ENCODE measurements around the gene B3GALNT2.

The B3GALNT2 gene

DNA sequence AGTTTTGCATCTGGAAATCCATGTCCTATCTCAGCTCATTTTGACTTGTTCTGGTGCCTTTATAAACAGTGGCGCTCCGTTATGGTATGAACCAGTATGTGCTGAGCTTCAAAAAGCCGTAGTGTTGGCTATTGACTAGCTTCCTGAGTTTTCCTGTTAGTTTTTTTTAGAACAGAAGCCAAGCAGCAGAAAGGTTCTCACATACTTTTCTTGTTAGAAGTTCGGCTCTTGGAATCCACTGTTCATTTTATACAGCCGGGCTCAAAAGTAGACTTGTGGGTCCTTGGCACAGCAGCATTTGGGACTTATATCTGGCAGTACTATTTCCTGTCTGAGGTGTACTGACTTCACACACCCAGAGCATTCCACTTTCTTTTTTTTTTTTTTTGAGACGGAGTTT, 73.3 kb downstream of the B3GALNT2 start:
- Mint-ChIP-seq H3K4me3 (no peak overlapping the region), H3K4me1 (no peaks in the 10 kb centered on the region), H3K27ac (no peak overlapping the region), H3K36me3 (ENCODE audit: low read depth) (peaks cover 25% of the 10 kb centered on the region), H3K9me3 (no peaks in the 10 kb centered on the region), H3K27me3 (ENCODE audit: low read depth) (no peaks in the 10 kb centered on the region)
- TF ChIP-seq CTCF (IDR thresholded peaks at IDR 0.05; ENCODE audit: unreplicated experiment in 3 of 3), result no peak

DNA sequence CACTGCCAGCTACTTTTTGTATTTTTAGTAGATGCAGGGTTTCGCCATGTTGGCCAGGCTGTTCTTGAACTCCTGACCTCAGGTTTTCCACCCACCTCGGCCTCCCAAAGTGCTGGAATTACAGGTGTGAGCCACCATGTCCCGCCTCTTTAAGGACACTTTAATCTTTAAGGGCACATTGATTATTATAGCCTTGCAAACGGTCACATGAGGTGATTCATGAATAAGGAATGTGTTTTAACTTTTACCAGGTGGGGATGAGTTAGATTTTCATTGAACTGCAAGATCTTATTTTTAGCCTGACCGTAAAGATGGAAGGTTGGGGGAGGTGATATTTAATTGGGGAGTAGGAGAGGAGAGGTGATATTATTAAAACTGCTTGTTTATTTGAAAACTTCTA, 75.1 kb downstream of the B3GALNT2 start:
- TF ChIP-seq CTCF (IDR thresholded peaks at IDR 0.05; ENCODE audit: unreplicated experiment in 3 of 3), result no peak
- H3K36me3 Mint-ChIP-seq (ENCODE audit: low read depth), result peaks cover 18% of the 10 kb centered on the region
- H3K27me3 Mint-ChIP-seq (ENCODE audit: low read depth), result no peaks in the 10 kb centered on the region
- H3K4me1 Mint-ChIP-seq, result no peaks in the 10 kb centered on the region
- H3K4me3 Mint-ChIP-seq, result no peak overlapping the region
- H3K9me3 Mint-ChIP-seq, result no peaks in the 10 kb centered on the region
- no peak overlapping the region for H3K27ac Mint-ChIP-seq

DNA sequence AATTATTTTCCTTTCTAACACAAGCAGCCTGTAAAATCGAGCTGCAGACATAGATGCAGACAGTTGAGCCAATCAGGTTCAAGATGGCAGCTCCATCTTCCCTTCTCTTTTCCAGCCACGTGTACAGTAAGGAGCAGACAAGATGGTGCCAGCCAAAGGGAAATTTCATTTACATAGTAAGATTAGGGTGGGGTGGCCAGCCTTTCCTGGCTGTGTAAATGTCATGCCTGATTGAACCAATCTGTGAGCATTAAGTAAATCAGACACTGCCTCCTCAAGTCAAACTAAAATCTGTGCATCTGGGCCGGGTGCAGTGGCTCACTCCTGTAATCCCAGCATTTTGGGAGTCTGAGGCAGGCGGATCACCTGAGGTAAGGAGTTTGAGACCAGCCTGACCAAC, 76.8 kb downstream of the B3GALNT2 start:
- Mint-ChIP-seq H3K27me3 (ENCODE audit: low read depth) (no peaks in the 10 kb centered on the region), H3K4me3 (no peak overlapping the region), H3K27ac (no peak overlapping the region), H3K9me3 (no peaks in the 10 kb centered on the region), H3K36me3 (ENCODE audit: low read depth) (peaks cover 17% of the 10 kb centered on the region), H3K4me1 (peaks cover 14% of the 10 kb centered on the region)
- TF ChIP-seq CTCF (IDR thresholded peaks at IDR 0.05; ENCODE audit: unreplicated experiment in 3 of 3), result no peak

GRCh38 chr1:235426680-235427079, 77.6 kb downstream of the B3GALNT2 start:
- no peak overlapping the region for H3K4me3 Mint-ChIP-seq
- TF ChIP-seq CTCF (IDR thresholded peaks at IDR 0.05; ENCODE audit: unreplicated experiment in 3 of 3), result no peak

GRCh38 chr1:235426143-235426542, 78.1 kb downstream of the B3GALNT2 start:
- TF ChIP-seq CTCF (IDR thresholded peaks at IDR 0.05; ENCODE audit: unreplicated experiment in 3 of 3), result no peak
- H3K9me3 Mint-ChIP-seq, result no peaks in the 10 kb centered on the region
- peak overlapping the region in 1 of 3 experiments; percentile 7 for H3K27ac Mint-ChIP-seq
- H3K4me3 Mint-ChIP-seq, result no peak overlapping the region
- peaks cover 15% of the 10 kb centered on the region for H3K36me3 Mint-ChIP-seq (ENCODE audit: low read depth)
- no peaks in the 10 kb centered on the region for H3K27me3 Mint-ChIP-seq (ENCODE audit: low read depth)
- H3K4me1 Mint-ChIP-seq, result peaks cover 14% of the 10 kb centered on the region

More at GRCh38 chr1:235426680-235427079, 77.6 kb downstream of the B3GALNT2 start:
- Mint-ChIP-seq H3K27ac (no peak overlapping the region), H3K36me3 (ENCODE audit: low read depth) (peaks cover 15% of the 10 kb centered on the region), H3K9me3 (no peaks in the 10 kb centered on the region), H3K4me1 (peaks cover 14% of the 10 kb centered on the region), H3K27me3 (ENCODE audit: low read depth) (no peaks in the 10 kb centered on the region)

DNA sequence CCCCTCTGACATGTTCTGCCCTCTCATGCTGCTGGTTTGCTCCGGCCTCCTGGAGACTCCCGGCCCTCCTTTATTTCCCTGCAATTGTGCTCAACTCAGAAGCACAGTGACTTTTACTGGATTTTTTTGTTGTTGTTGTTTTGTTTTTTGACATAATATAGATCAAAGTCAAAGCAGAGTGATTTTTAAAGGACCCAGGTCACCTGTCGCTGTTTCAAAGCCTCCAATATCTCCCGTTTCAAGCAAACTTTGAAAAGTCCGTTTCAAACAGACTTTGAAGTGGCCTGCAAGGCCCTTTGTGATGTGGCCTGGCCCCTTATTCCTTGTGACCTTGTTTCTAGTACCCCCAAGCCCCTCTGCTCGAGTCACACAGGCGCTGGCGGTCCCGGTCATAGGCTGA, 78.9 kb downstream of the B3GALNT2 start:
- Mint-ChIP-seq H3K4me1 (peaks cover 14% of the 10 kb centered on the region), H3K36me3 (ENCODE audit: low read depth) (peaks cover 15% of the 10 kb centered on the region), H3K27me3 (ENCODE audit: low read depth) (no peaks in the 10 kb centered on the region), H3K9me3 (no peaks in the 10 kb centered on the region), H3K4me3 (no peak overlapping the region), H3K27ac (no peak overlapping the region)
- TF ChIP-seq CTCF (IDR thresholded peaks at IDR 0.05; ENCODE audit: unreplicated experiment in 3 of 3), result no peak
